Adrenal gland (tissue), 5 donors: ENCODE measurements around the gene ADCY2.

Source experiments
- CTCF ChIP-seq, 6 experiments: fragments of 450-650 bp in 4 of 6; fragments of 200-600 bp in 2 of 6; sonication (generic) in 1 of 6; IDR thresholded peaks; 1 replicate in 5 of 6; 2 replicates in 1 of 6; pipeline versions ENCODE4 v1.5.1 to v1.8.0; 2016 to 2021; ENCODE audit warnings: antibody characterized with exemption in 6 of 6, mild to moderate bottlenecking in 2 of 6, moderate library complexity in 1 of 6
- POLR2A ChIP-seq, 2 donors: fragments of 450-650 bp; IDR thresholded peaks; one replicate each; pipeline ENCODE4 v1.6.1; 2017; ENCODE audit warnings: antibody characterized with exemption in 2 of 2, mild to moderate bottlenecking in 2 of 2, moderate library complexity in 1 of 2
- donor health status: DM: no; HTN: no; CAD: no.

GRCh38 chr5:7763621-7764072, 367.7 kb downstream of the ADCY2 start:
- TF ChIP-seq CTCF (IDR thresholded peaks at IDR 0.05) (no peak), POLR2A (IDR thresholded peaks at IDR 0.05) (no peak)
